H9 (cell line): ENCODE measurements around the gene CBLB. TPM values are rescaled to one million over a fixed set of nuclear protein-coding genes. Genes with fewer than 3 reads are reported as not detected.

Experiments used
- DNase-seq: peaks from one replicate; pipeline ENCODE4 v3.0.0-alpha.2; 2017
- H2AFZ ChIP-seq: one replicate; pipeline ENCODE4 v1.6.1; 2013; ENCODE audit warnings: mild to moderate bottlenecking, low read length, control low read depth, moderate library complexity
- H2AK5ac ChIP-seq: 2 replicates; pipeline ENCODE4 v1.6.1; 2013; ENCODE audit warnings: low read length, control low read depth, mixed read lengths; ENCODE audit not compliant: insufficient read length
- H2BK120ac ChIP-seq: one replicate; pipeline ENCODE4 v1.6.1; 2013; ENCODE audit warnings: low read depth, mild to moderate bottlenecking, low read length, control low read depth, inconsistent platforms; ENCODE audit not compliant: poor library complexity, severe bottlenecking
- H2BK12ac ChIP-seq: 2 replicates; pipeline ENCODE4 v1.6.1; 2013; ENCODE audit warnings: low read length, control low read depth, mixed read lengths, low read depth; ENCODE audit not compliant: insufficient read length
- H2BK15ac ChIP-seq: 2 replicates; pipeline ENCODE4 v1.6.1; 2013; ENCODE audit warnings: low read depth, low read length, control low read depth
- H2BK20ac ChIP-seq: one replicate; pipeline ENCODE4 v1.6.1; 2013; ENCODE audit warnings: low read depth, mild to moderate bottlenecking, low read length, control low read depth, inconsistent platforms; ENCODE audit not compliant: poor library complexity, severe bottlenecking
- H2BK5ac ChIP-seq: 2 replicates; pipeline ENCODE4 v1.6.1; 2013; ENCODE audit warnings: low read length, control low read depth, mixed read lengths; ENCODE audit not compliant: insufficient read length
- H3K14ac ChIP-seq: 2 replicates; pipeline ENCODE4 v1.6.1; 2013; ENCODE audit warnings: low read length, control low read depth; ENCODE audit not compliant: insufficient read depth
- H3K18ac ChIP-seq: 2 replicates; pipeline ENCODE4 v1.6.1; 2013; ENCODE audit warnings: low read depth, mild to moderate bottlenecking, mixed read lengths, low read length, control low read depth; ENCODE audit not compliant: insufficient read length
- H3K23ac ChIP-seq: 2 replicates; pipeline ENCODE4 v1.6.1; 2013; ENCODE audit warnings: low read length, control low read depth, mixed read lengths, low read depth; ENCODE audit not compliant: insufficient read length
- H3K23me2 ChIP-seq: 2 replicates; pipeline ENCODE4 v1.6.1; 2013; ENCODE audit warnings: low read depth, mild to moderate bottlenecking, mixed read lengths, low read length, control low read depth; ENCODE audit not compliant: insufficient read length, poor library complexity, severe bottlenecking
- H3K27ac ChIP-seq: 2 replicates; pipeline ENCODE4 v1.5.1; 2013; ENCODE audit warnings: low read length, control low read depth, mixed read lengths, low read depth; ENCODE audit not compliant: insufficient read length
- H3K27me3 ChIP-seq: 2 replicates; pipeline ENCODE4 v1.6.1; 2013; ENCODE audit warnings: low read length, control low read depth, inconsistent platforms; ENCODE audit not compliant: insufficient read depth
- H3K4ac ChIP-seq: 2 replicates; pipeline ENCODE4 v1.6.1; 2013; ENCODE audit warnings: low read depth, mild to moderate bottlenecking, control low read depth, inconsistent platforms, low read length, moderate library complexity
- H3K4me1 ChIP-seq: 2 replicates; pipeline ENCODE4 v1.6.1; 2013; ENCODE audit warnings: low read length, control low read depth, inconsistent platforms; ENCODE audit not compliant: insufficient read depth
- H3K4me2 ChIP-seq: 2 replicates; pipeline ENCODE4 v1.6.1; 2013; ENCODE audit warnings: low read length, control low read depth, mixed read lengths; ENCODE audit not compliant: insufficient read length, insufficient read depth
- H3K56ac ChIP-seq: 2 replicates; pipeline ENCODE4 v1.6.1; 2013; ENCODE audit warnings: low read depth, mild to moderate bottlenecking, mixed read lengths, low read length, control low read depth; ENCODE audit not compliant: insufficient read length
- H3K79me1 ChIP-seq: 2 replicates; pipeline ENCODE4 v1.6.1; 2013; ENCODE audit warnings: low read depth, mild to moderate bottlenecking, moderate library complexity, low read length, control low read depth, inconsistent platforms; ENCODE audit not compliant: insufficient read depth, poor library complexity, severe bottlenecking
- H3K79me2 ChIP-seq: 2 replicates; pipeline ENCODE4 v1.6.1; 2013; ENCODE audit warnings: low read length, control low read depth, inconsistent platforms; ENCODE audit not compliant: insufficient read depth
- H3K9ac ChIP-seq: 2 replicates; pipeline ENCODE4 v1.6.1; 2013; ENCODE audit warnings: low read length, control low read depth, mixed read lengths; ENCODE audit not compliant: insufficient read length; ENCODE audit errors: extremely low read depth
- H3K9me3 ChIP-seq: one replicate; pipeline ENCODE4 v1.6.1; 2013; ENCODE audit warnings: low read depth, low read length, inconsistent platforms; ENCODE audit not compliant: control insufficient read depth
- H3T11ph ChIP-seq: one replicate; pipeline ENCODE4 v1.6.1; 2013; ENCODE audit warnings: mild to moderate bottlenecking, low read length, control low read depth, inconsistent platforms
- H4K20me1 ChIP-seq: one replicate; pipeline ENCODE4 v1.6.1; 2013; ENCODE audit not compliant: control insufficient read depth, insufficient read length, insufficient read depth
- H4K5ac ChIP-seq: 2 replicates; pipeline ENCODE4 v1.6.1; 2013; ENCODE audit warnings: low read depth, mild to moderate bottlenecking, mixed read lengths, low read length, control low read depth; ENCODE audit not compliant: insufficient read length
- H4K8ac ChIP-seq: replicated peaks from 2 replicates; pipeline ENCODE4 v1.6.1; 2013; ENCODE audit warnings: low read length, control low read depth, mixed read lengths, low read depth; ENCODE audit not compliant: insufficient read length
- H4K91ac ChIP-seq: 2 replicates; pipeline ENCODE4 v1.6.1; 2013; ENCODE audit warnings: low read depth, mild to moderate bottlenecking, moderate library complexity, mixed read lengths, low read length, control low read depth; ENCODE audit not compliant: insufficient read length
- H3K27ac Mint-ChIP-seq, 3 experiments: 2 replicates in 2 of 3; 3 replicates in 1 of 3; pipeline ENCODE4 v1.8.0; 2020 to 2021; ENCODE audit warnings: mixed read lengths in 3 of 3, mild to moderate bottlenecking in 1 of 3, moderate library complexity in 1 of 3
- H3K27me3 Mint-ChIP-seq: 2 replicates; pipeline ENCODE4 v1.8.0; 2021; ENCODE audit warnings: low read depth, mild to moderate bottlenecking, moderate library complexity, mixed read lengths
- H3K36me3 Mint-ChIP-seq, 3 experiments: 2 replicates in 2 of 3; 3 replicates in 1 of 3; pipeline ENCODE4 v1.8.0; 2020 to 2021; ENCODE audit warnings: low read depth in 3 of 3, mixed read lengths in 3 of 3; ENCODE audit not compliant: insufficient read depth in 1 of 3
- H3K4me1 Mint-ChIP-seq, 2 experiments: 2 replicates each; pipeline ENCODE4 v1.8.0; 2020; ENCODE audit warnings: mixed read lengths in 2 of 2
- H3K4me3 Mint-ChIP-seq, 2 experiments: 2 replicates in 1 of 2; 3 replicates in 1 of 2; pipeline ENCODE4 v1.8.0; 2020 to 2021; ENCODE audit warnings: mild to moderate bottlenecking in 2 of 2, mixed read lengths in 2 of 2, moderate library complexity in 1 of 2
- H3K9me3 Mint-ChIP-seq, 2 experiments: 2 replicates in 1 of 2; 3 replicates in 1 of 2; pipeline ENCODE4 v1.8.0; 2020; ENCODE audit warnings: mild to moderate bottlenecking in 2 of 2, mixed read lengths in 2 of 2, moderate library complexity in 1 of 2
- CTCF ChIP-seq: fragments of 200-600 bp; sonication (generic); conservative IDR thresholded peaks from 3 replicates; pipeline ENCODE4 v1.8.0; 2021; ENCODE audit warnings: antibody characterized with exemption, mild to moderate bottlenecking
- WGBS: extraction: QIAGEN DNeasy Blood & Tissue Kit; methylation state at CpG from one replicate; pipeline ENCODE4 v1.1.7; 2013; ENCODE audit warnings: missing lambda C conversion rate, low lambda C conversion rate, mixed read lengths; ENCODE audit not compliant: insufficient read length; ENCODE audit errors: extremely low coverage; 5-methylcytosine and 5-hydroxymethylcytosine counted together
- total RNA-seq: library from RNA; stranded (reverse); gene quantifications from 2 replicates; pipeline ENCODE4 v1.2.1, GENCODE V29; 2021

CBLB gene
- total RNA-seq, 1 experiment from 2014 or later = 25.7 TPM

- no peak overlapping the region for H3K14ac ChIP-seq
- H4K8ac ChIP-seq = no peak overlapping the region
- WGBS = no CpG with 5 or more reads among the region's 3 CpGs
- no peak overlapping the region for H3K23ac ChIP-seq
- H4K5ac ChIP-seq = no peak overlapping the region
- no peak overlapping the region for H3K9ac ChIP-seq
- H2BK20ac ChIP-seq = no peak overlapping the region
- H4K91ac ChIP-seq = no peak overlapping the region
- H3K27ac ChIP-seq = no peak overlapping the region
- H3K56ac ChIP-seq = no peak overlapping the region
- H2BK120ac ChIP-seq = no peak overlapping the region
- DNase-seq = no peak
- H3K4me1 ChIP-seq = no peaks in the 10 kb centered on the region; the same call in 1 of the 2 replicates
- H2BK5ac ChIP-seq = no peak overlapping the region
- peak overlapping the region in 2 of 3 experiments; percentile 21 to 76; a peak in 5 of 7 replicates for H3K27ac Mint-ChIP-seq
- no peaks in the 10 kb centered on the region for H3K23me2 ChIP-seq
- H3K27me3 ChIP-seq = no peaks in the 10 kb centered on the region
- no peaks in the 10 kb centered on the region for H3K79me1 ChIP-seq
- no peaks in the 10 kb centered on the region for H3K79me2 ChIP-seq
- H3K36me3 Mint-ChIP-seq = peaks cover 9 to 19% (median 11%) of the 10 kb centered on the region in 3 experiments
- no peak overlapping the region for H2AK5ac ChIP-seq
- H2BK12ac ChIP-seq = no peak overlapping the region
- no peaks in the 10 kb centered on the region for H3K9me3 ChIP-seq
- H3K4ac ChIP-seq = no peak overlapping the region
- H2AFZ ChIP-seq = no peak overlapping the region
- H3K27me3 Mint-ChIP-seq = no peaks in the 10 kb centered on the region
- no peak overlapping the region for H3T11ph ChIP-seq
- no peaks in the 10 kb centered on the region; a peak in 2 of 5 replicates for H3K9me3 Mint-ChIP-seq
- no peak overlapping the region for H2BK15ac ChIP-seq
- no peak overlapping the region for H3K4me3 Mint-ChIP-seq
- H4K20me1 ChIP-seq = no peaks in the 10 kb centered on the region
- H3K4me2 ChIP-seq = no peak overlapping the region
- no peak overlapping the region for H3K18ac ChIP-seq
- no peak for TF ChIP-seq CTCF
- peaks cover 11 to 12% of the 10 kb centered on the region in 2 experiments for H3K4me1 Mint-ChIP-seq
These were observed 122.4 kb downstream of the CBLB start for GRCh38 chr3:105746231-105746996.
